ENCODE data around the gene ABLIM1. TPM values are rescaled to one million over a fixed set of nuclear protein-coding genes. Genes with fewer than 3 reads are reported as not detected.

ABLIM1 gene
- total and polyA plus RNA-seq, 2 of the 13 experiments (the other 11 are each of a cell fraction or from before 2014, with no cell fraction given) = 59.4 to 92.7 TPM

- H3K27me3 ChIP-seq (ENCODE audit: control insufficient read depth in 1 of 2, insufficient read depth in 2 of 2, low read length in 2 of 2) = no peaks in the 10 kb centered on the region
- peaks cover 30% of the 10 kb centered on the region for H3K4me1 ChIP-seq (ENCODE audit: insufficient read depth, low read length)
- no peak overlapping the region for H3K27ac ChIP-seq (ENCODE audit: extremely low read length, insufficient read depth, low read length)
- no peaks in the 10 kb centered on the region for H3K9me3 ChIP-seq (ENCODE audit: low read length)
- H3K4me2 ChIP-seq (ENCODE audit: low read depth, low read length) = no peak overlapping the region
- in situ Hi-C loops (cut with HindIII; ENCODE audit: extremely low pct_ligation_motif_present, low pct_unique_long_range_greater_than_20kb) = no loop called here
- no peaks in the 10 kb centered on the region for H3K79me2 ChIP-seq (ENCODE audit: insufficient read depth, low read length)
- TF ChIP-seq, protein P1, sequence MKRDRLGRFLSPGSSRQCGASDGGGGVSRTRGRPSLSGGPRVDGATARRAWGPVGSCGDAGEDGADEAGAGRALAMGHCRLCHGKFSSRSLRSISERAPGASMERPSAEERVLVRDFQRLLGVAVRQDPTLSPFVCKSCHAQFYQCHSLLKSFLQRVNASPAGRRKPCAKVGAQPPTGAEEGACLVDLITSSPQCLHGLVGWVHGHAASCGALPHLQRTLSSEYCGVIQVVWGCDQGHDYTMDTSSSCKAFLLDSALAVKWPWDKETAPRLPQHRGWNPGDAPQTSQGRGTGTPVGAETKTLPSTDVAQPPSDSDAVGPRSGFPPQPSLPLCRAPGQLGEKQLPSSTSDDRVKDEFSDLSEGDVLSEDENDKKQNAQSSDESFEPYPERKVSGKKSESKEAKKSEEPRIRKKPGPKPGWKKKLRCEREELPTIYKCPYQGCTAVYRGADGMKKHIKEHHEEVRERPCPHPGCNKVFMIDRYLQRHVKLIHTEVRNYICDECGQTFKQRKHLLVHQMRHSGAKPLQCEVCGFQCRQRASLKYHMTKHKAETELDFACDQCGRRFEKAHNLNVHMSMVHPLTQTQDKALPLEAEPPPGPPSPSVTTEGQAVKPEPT (CRISPR knock-in tag; IDR thresholded peaks at IDR 0.05; ENCODE audit: low read depth) = no peak
- TF ChIP-seq IKZF5 (CRISPR knock-in tag; IDR thresholded peaks at IDR 0.05) (no peak), ETS1 (CRISPR knock-in tag; IDR thresholded peaks at IDR 0.05) (no peak), RFXAP (CRISPR knock-in tag; IDR thresholded peaks at IDR 0.05; ENCODE audit: borderline replicate concordance) (no peak), ZNF383 (CRISPR knock-in tag; IDR thresholded peaks at IDR 0.05; ENCODE audit: borderline replicate concordance) (no peak), ZKSCAN5 (CRISPR knock-in tag; IDR thresholded peaks at IDR 0.05) (no peak), ZNF792 (CRISPR knock-in tag; IDR thresholded peaks at IDR 0.05) (no peak), TBP (CRISPR knock-in tag; IDR thresholded peaks at IDR 0.05) (no peak), ATF7 (IDR thresholded peaks at IDR 0.05) (no peak), ATF7 (CRISPR knock-in tag; IDR thresholded peaks at IDR 0.05) (no peak), HMGXB3 (CRISPR knock-in tag; IDR thresholded peaks at IDR 0.05; ENCODE audit: borderline replicate concordance) (no peak)
- ATAC-seq = no peak
- intact Hi-C loops (cut with micrococcal nuclease; ENCODE audit: unreplicated experiment) = no loop called here
- H3K9ac ChIP-seq (ENCODE audit: insufficient read depth, low read depth, low read length) = no peak overlapping the region
- WGBS (ENCODE audit: low lambda C conversion rate) = 53% methylated on average over 3 of the region's 3 CpGs
- no peak overlapping the region for H2AFZ ChIP-seq (ENCODE audit: low read length)
- DNase-seq (ENCODE audit: low spot score) = no peak
- no peak overlapping the region for H3K4me3 ChIP-seq (replicated peaks in 1 of 3; ENCODE audit: insufficient read depth in 1 of 3, low read depth in 2 of 3, low read length in 3 of 3)
- no peaks in the 10 kb centered on the region for H4K20me1 ChIP-seq (ENCODE audit: insufficient read depth, low read length)
- ChIA-PET POLR2A (no interaction called here), CTCF (ENCODE audit: low intra/inter-chr PET ratio, low total read pairs) (no interaction called here)
- H3K36me3 ChIP-seq (replicated peaks in 1 of 2; ENCODE audit: control insufficient read depth in 1 of 2, insufficient read depth in 2 of 2, low read length in 2 of 2) = no peaks in the 10 kb centered on the region
- BruUV-seq (replicated peaks) = no TSS peak
- no peak for FAIRE-seq
Observed at GRCh38 chr10:114645706-114646105, 12.4 kb downstream of the ABLIM1 start.

Data from HepG2 (cell line).